SW 1271 (cell line): ENCODE measurements around the gene TEX47.

Source experiments
- DNase-seq, 2 experiments: peaks; one replicate each; lab custom pipeline; 2025; lab: John Stamatoyannopoulos, UW

TEX47 gene

GRCh38 chr7:88795553-88795952 lies at the start of gene TEX47:
Gene TEX47, minus strand, starts transcription at chr7:88795737. Its CDS starts 795 bp downstream, at chr7:88794942.
- no peak for DNase-seq

GRCh38 chr7:88845091-88845490 lies 49.6 kb upstream of the TEX47 start:
- no peak for DNase-seq

- DNase-seq = no peak
These were observed 46.7 kb upstream of the TEX47 start for GRCh38 chr7:88842201-88842600.

GRCh38 chr7:88835147-88835728 lies 39.7 kb upstream of the TEX47 start:
- peak in 1 of 2 experiments; percentile 36 for DNase-seq

GRCh38 chr7:88826222-88826621 lies 30.7 kb upstream of the TEX47 start:
- DNase-seq = no peak

GRCh38 chr7:88818552-88818951 lies 23.0 kb upstream of the TEX47 start:
- DNase-seq = no peak

GRCh38 chr7:88806280-88807037 lies 10.9 kb upstream of the TEX47 start:
- DNase-seq = no peak

- no peak for DNase-seq
These were observed 5.5 kb upstream of the TEX47 start for GRCh38 chr7:88801046-88801445.

- no peak for DNase-seq
These were observed 3.2 kb downstream of the TEX47 start for GRCh38 chr7:88792361-88792760.

- DNase-seq = no peak
These were observed 3.6 kb downstream of the TEX47 start for GRCh38 chr7:88791891-88792290.

GRCh38 chr7:88789480-88790064 lies 6.0 kb downstream of the TEX47 start:
- peak in 1 of 2 experiments; percentile 36 for DNase-seq

GRCh38 chr7:88787777-88788176 lies 7.8 kb downstream of the TEX47 start:
- no peak for DNase-seq

GRCh38 chr7:88775838-88776237 lies 19.7 kb downstream of the TEX47 start:
- no peak for DNase-seq

- DNase-seq = no peak
These were observed 22.8 kb downstream of the TEX47 start for GRCh38 chr7:88772776-88773175.

- DNase-seq = no peak
These were observed 24.1 kb downstream of the TEX47 start for GRCh38 chr7:88771417-88771816.

GRCh38 chr7:88761779-88762178 lies 33.8 kb downstream of the TEX47 start:
- no peak for DNase-seq

- no peak for DNase-seq
These were observed 35.4 kb downstream of the TEX47 start for GRCh38 chr7:88760136-88760515.

- DNase-seq = no peak
These were observed 36.1 kb downstream of the TEX47 start, which contains the start of gene ZNF804B for GRCh38 chr7:88759230-88760135. Gene ZNF804B, plus strand, starts transcription at chr7:88759700. Its CDS starts 277 bp downstream, at chr7:88759977.

- no peak for DNase-seq
These were observed 36.9 kb downstream of the TEX47 start for GRCh38 chr7:88758381-88759229.

- DNase-seq = no peak
These were observed 38.2 kb downstream of the TEX47 start for GRCh38 chr7:88757371-88757770.

GRCh38 chr7:88756802-88757201 lies 38.7 kb downstream of the TEX47 start:
- no peak for DNase-seq
